Activated CD8-positive, alpha-beta memory T cell treated with anti-CD3 and anti-CD28 coated beads for 1 hour (primary cell): ENCODE data around the gene ISYNA1.

Experiments used
- DNase-seq, 2 donors: peaks; one replicate each; pipeline ENCODE4 v3.0.0-alpha.2; 2020; ENCODE audit warnings: low read depth in 1 of 2; ENCODE audit errors: extremely low read depth in 1 of 2

Gene ISYNA1

GRCh38 chr19:18445262-18445948, 7.5 kb upstream of the ISYNA1 start:
- DNase-seq = no peak

GRCh38 chr19:18444513-18444912, 6.6 kb upstream of the ISYNA1 start:
- no peak for DNase-seq

- no peak for DNase-seq
Measured at GRCh38 chr19:18443831-18444230, 5.9 kb upstream of the ISYNA1 start.

- DNase-seq = no peak
Measured at GRCh38 chr19:18443406-18443805, 5.5 kb upstream of the ISYNA1 start.

GRCh38 chr19:18442941-18443340, 5.0 kb upstream of the ISYNA1 start:
- no peak for DNase-seq

- no peak for DNase-seq
Measured at GRCh38 chr19:18441804-18442788, 4.2 kb upstream of the ISYNA1 start.

GRCh38 chr19:18440936-18441803, 3.2 kb upstream of the ISYNA1 start:
- no peak for DNase-seq

- DNase-seq = no peak
Measured at GRCh38 chr19:18440415-18440877, 2.5 kb upstream of the ISYNA1 start.

- DNase-seq = no peak
Measured at GRCh38 chr19:18439910-18440237, 1.9 kb upstream of the ISYNA1 start.

GRCh38 chr19:18439025-18439909, 1.3 kb upstream of the ISYNA1 start:
- DNase-seq = no peak

GRCh38 chr19:18438331-18439024, 545 bp upstream of the ISYNA1 start:
- no peak for DNase-seq

- DNase-seq = peak; percentile 66 to 70
Measured at GRCh38 chr19:18436671-18437490, 1.1 kb downstream of the ISYNA1 start.

GRCh38 chr19:18435842-18436670, 1.9 kb downstream of the ISYNA1 start:
- no peak for DNase-seq

GRCh38 chr19:18435178-18435841, 2.6 kb downstream of the ISYNA1 start:
- DNase-seq = no peak

- DNase-seq = no peak
Measured at GRCh38 chr19:18434411-18435175, 3.3 kb downstream of the ISYNA1 start.

- no peak for DNase-seq
Measured at GRCh38 chr19:18433735-18434398, 4.1 kb downstream of the ISYNA1 start.
